BE2C (cell line): ENCODE results near the gene GINS3.
A peak's percentile ranks its signal among the peaks of the same experiment; 100 is the strongest.
"Not testable (repeated sequence)": the region's sequence is repeated elsewhere in the genome, so short reads cannot be mapped to it uniquely, and the experiment has no call there.

ENCODE experiments used
- DNase-seq: peaks from one replicate; pipeline ENCODE4 v3.0.0-alpha.2; 2020
- H3K27me3 ChIP-seq: fragments of 250-450 bp; sonication (Bioruptor Pico); 2 replicates; pipeline ENCODE4 v1.5.1; 2020; ENCODE audit warnings: mild to moderate bottlenecking
- H3K36me3 ChIP-seq: fragments of 250-450 bp; sonication (Bioruptor Pico); 2 replicates; pipeline ENCODE4 v1.5.1; 2020; ENCODE audit warnings: mild to moderate bottlenecking
- H3K4me1 ChIP-seq: fragments of 250-450 bp; sonication (Bioruptor Pico); 2 replicates; pipeline ENCODE4 v1.5.1; 2020
- H3K4me3 ChIP-seq: 2 replicates; pipeline ENCODE4 v1.5.1; 2011; ENCODE audit warnings: low read depth, low read length
- H3K9me3 ChIP-seq: fragments of 250-450 bp; sonication (Bioruptor Pico); 2 replicates; pipeline ENCODE4 v1.5.1; 2020
- CTCF ChIP-seq: IDR thresholded peaks from 2 replicates; pipeline ENCODE4 v1.5.1; 2012; ENCODE audit warnings: mild to moderate bottlenecking, low read depth, low read length

GINS3 gene

GRCh38 chr16:58399718-58400633 lies 7.7 kb downstream of the GINS3 start:
- Histone ChIP-seq H3K4me3 (no peak overlapping the region), H3K9me3 (peaks cover 2% of the 10 kb centered on the region; the same call in 1 of the 2 replicates), H3K4me1 (peaks cover 2% of the 10 kb centered on the region; the same call in 1 of the 2 replicates), H3K27me3 (no peaks in the 10 kb centered on the region), H3K36me3 (peaks cover 45% of the 10 kb centered on the region)
- no peak for TF ChIP-seq CTCF
- DNase-seq: no peak

DNA sequence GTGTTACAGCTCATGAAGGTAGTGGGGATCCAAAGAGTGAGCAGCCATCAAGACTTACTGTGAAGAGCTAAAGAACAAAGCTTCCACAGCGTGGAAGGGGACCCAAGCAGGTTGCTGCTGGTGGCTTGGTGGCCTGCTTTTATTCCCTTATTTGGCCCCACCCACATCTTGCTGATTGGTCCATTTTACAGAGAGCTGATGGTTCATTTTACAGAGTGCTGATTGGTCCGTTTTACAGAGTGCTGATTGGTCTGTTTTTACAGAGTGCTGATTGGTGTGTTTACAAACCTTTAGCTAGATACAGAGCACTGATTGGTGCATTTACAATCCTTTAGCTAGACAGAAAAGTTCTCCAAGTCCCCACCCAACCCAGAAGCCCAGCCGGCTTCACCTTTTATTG lies 9.0 kb downstream of the GINS3 start:
- not testable (repeated sequence) for H3K27me3 ChIP-seq, DNase-seq, H3K4me3 ChIP-seq, H3K4me1 ChIP-seq, H3K9me3 ChIP-seq
- H3K36me3 ChIP-seq: peaks cover 53% of the 10 kb centered on the region

DNA sequence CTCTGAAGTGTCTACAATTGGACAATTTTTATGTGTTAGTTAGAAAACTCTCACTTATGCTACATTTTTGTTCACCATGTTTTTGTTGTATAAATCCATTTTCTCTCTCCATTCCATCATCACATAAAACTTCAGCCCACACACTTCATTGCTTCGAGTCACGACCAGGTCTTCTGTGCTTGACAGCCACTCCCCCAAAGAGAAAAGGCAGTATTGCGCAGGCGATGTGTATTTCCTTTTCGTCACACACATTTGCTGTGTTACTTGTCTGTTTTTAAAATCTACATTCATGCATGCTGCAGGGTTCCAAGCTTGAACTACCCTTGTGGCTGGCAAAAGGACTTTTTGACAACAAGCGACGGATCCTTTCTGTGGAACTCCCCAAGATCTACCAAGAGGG lies 10.5 kb downstream of the GINS3 start:
- H3K4me3 ChIP-seq: no peak overlapping the region
- no peak for TF ChIP-seq CTCF
- H3K27me3 ChIP-seq: no peaks in the 10 kb centered on the region
- H3K9me3 ChIP-seq: peaks cover 2% of the 10 kb centered on the region; the same call in 1 of the 2 replicates
- H3K4me1 ChIP-seq: peaks cover 2% of the 10 kb centered on the region; the same call in 1 of the 2 replicates
- peaks cover 49% of the 10 kb centered on the region for H3K36me3 ChIP-seq
- no peak for DNase-seq

GRCh38 chr16:58409316-58409973 lies 17.2 kb downstream of the GINS3 start:
- DNase-seq: no peak
- peaks cover 13% of the 10 kb centered on the region for H3K36me3 ChIP-seq
- no peak for TF ChIP-seq CTCF
- H3K4me3 ChIP-seq: no peak overlapping the region
- no peaks in the 10 kb centered on the region for H3K9me3 ChIP-seq
- peaks cover 6% of the 10 kb centered on the region for H3K4me1 ChIP-seq
- no peaks in the 10 kb centered on the region for H3K27me3 ChIP-seq

DNA sequence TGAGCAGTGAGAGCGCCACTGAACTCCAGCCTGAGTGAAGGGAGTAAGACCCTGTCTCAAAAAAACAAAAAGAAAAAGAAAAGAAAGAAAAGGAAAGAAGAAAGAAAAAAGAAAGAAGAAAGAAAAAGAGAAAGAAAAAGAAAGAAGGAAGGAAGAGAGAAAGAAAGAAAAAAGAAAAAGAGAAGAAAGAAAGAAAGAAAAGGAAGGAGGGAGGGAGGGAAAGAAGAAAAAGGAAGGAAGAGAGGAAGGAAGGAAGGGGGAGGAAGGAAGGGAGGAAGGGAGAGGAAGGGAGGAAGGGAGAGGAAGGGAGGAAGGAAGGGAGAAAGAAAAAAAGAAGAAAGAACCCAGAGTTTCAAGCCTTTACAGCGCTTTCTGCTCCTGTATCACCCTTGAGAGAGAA lies 19.1 kb downstream of the GINS3 start:
- no peak for DNase-seq
- no peak for TF ChIP-seq CTCF
- H3K9me3 ChIP-seq: no peaks in the 10 kb centered on the region
- no peaks in the 10 kb centered on the region; the same call in 1 of the 2 replicates for H3K36me3 ChIP-seq
- peaks cover 6% of the 10 kb centered on the region for H3K4me1 ChIP-seq
- no peaks in the 10 kb centered on the region for H3K27me3 ChIP-seq
- H3K4me3 ChIP-seq: no peak overlapping the region

- no peaks in the 10 kb centered on the region for H3K36me3 ChIP-seq
- no peaks in the 10 kb centered on the region for H3K9me3 ChIP-seq
- no peak overlapping the region for H3K4me3 ChIP-seq
- TF ChIP-seq CTCF: peak; percentile 4; the same call in 1 of the 2 replicates
- DNase-seq: no peak
- peaks cover 6% of the 10 kb centered on the region for H3K4me1 ChIP-seq
- H3K27me3 ChIP-seq: no peaks in the 10 kb centered on the region
Observed at GRCh38 chr16:58411736-58412614, 19.7 kb downstream of the GINS3 start.

GRCh38 chr16:58412615-58412970 lies 20.3 kb downstream of the GINS3 start:
- H3K4me3 ChIP-seq, H3K27me3 ChIP-seq, H3K9me3 ChIP-seq, H3K36me3 ChIP-seq, DNase-seq, H3K4me1 ChIP-seq: not testable (repeated sequence)
